ENCODE results near the gene WDFY1. TPM values are rescaled to one million over a fixed set of nuclear protein-coding genes. Genes with fewer than 3 reads are reported as not detected.

Gene WDFY1
- total and polyA plus RNA-seq, 3 donors from 2014 or later, result 29.5 to 62.9 (median 49.4) TPM

GRCh38 chr2:223920109-223920508 lies 25.0 kb downstream of the WDFY1 start:
- peaks cover 2% of the 10 kb centered on the region for H3K36me3 ChIP-seq (ENCODE audit: low read depth, missing control alignments)
- TF ChIP-seq POLR2A (IDR thresholded peaks at IDR 0.05) (no peak), CTCF (IDR thresholded peaks at IDR 0.05) (peak in 1 of 3 experiments; percentile 28)
- no peaks in the 10 kb centered on the region for H3K4me1 ChIP-seq
- no peak overlapping the region for H3K27ac ChIP-seq
- no peaks in the 10 kb centered on the region for H3K27me3 ChIP-seq
- H3K4me3 ChIP-seq, result no peak overlapping the region
- DNase-seq, result no peak
- 95 to 98% methylated on average over 4 of the region's 4 CpGs for WGBS, 2 donors
- H3K9me3 ChIP-seq, result no peaks in the 10 kb centered on the region
- intact Hi-C loops (cut with DNase I; ENCODE audit: low total_unique reads), result no loop called here

DNA sequence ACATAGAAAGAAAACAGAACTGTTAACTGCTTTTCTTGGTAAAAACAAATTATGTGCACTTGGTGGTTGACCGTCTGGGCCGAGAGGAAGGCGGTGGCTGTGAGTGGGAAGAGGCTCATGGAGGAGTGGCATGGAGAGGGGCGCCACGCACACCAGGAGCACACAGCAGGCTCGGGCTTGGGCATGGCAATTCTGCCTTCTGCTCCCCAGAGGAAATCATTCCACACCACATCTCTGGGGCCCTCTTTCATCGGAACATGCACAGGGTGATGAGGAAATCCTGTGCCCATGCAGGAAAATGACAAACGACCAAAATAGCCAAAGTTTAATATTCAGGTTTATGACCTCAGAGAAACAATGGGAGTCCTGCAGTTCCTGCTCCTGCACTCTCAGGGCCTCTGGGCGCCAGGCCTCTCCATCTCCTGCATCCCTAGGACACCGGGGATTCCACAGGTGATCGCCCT lies 26.4 kb downstream of the WDFY1 start:
- H3K4me1 ChIP-seq, result no peaks in the 10 kb centered on the region
- WGBS, 2 donors, result 85 to 86% methylated on average over 11 of the region's 11 CpGs
- intact Hi-C loops (cut with DNase I; ENCODE audit: low total_unique reads), result no loop called here
- no peak for DNase-seq
- no peak for TF ChIP-seq POLR2A (IDR thresholded peaks at IDR 0.05)
- TF ChIP-seq CTCF (IDR thresholded peaks at IDR 0.05), result no peak
- no peaks in the 10 kb centered on the region for H3K9me3 ChIP-seq
- peaks cover 3% of the 10 kb centered on the region for H3K36me3 ChIP-seq (ENCODE audit: low read depth, missing control alignments)
- H3K27me3 ChIP-seq, result no peaks in the 10 kb centered on the region
- no peak overlapping the region for H3K4me3 ChIP-seq
- no peak overlapping the region for H3K27ac ChIP-seq

- Histone ChIP-seq H3K36me3 (ENCODE audit: low read depth, missing control alignments) (peaks cover 3% of the 10 kb centered on the region), H3K4me3 (no peak overlapping the region), H3K4me1 (no peaks in the 10 kb centered on the region), H3K27ac (no peak overlapping the region), H3K9me3 (no peaks in the 10 kb centered on the region), H3K27me3 (no peaks in the 10 kb centered on the region)
- TF ChIP-seq POLR2A (IDR thresholded peaks at IDR 0.05) (no peak), CTCF (IDR thresholded peaks at IDR 0.05) (no peak)
- intact Hi-C loops (cut with DNase I; ENCODE audit: low total_unique reads), result no loop called here
- WGBS, 2 donors, result 89 to 93% methylated on average over 8 of the region's 8 CpGs
- no peak for DNase-seq
Measured at GRCh38 chr2:223916181-223916920, 28.8 kb downstream of the WDFY1 start.

- 77 to 82% methylated on average over 3 of the region's 3 CpGs for WGBS, 2 donors
- peaks cover 3% of the 10 kb centered on the region for H3K36me3 ChIP-seq (ENCODE audit: low read depth, missing control alignments)
- H3K9me3 ChIP-seq, result no peaks in the 10 kb centered on the region
- H3K4me3 ChIP-seq, result no peak overlapping the region
- no peak overlapping the region for H3K27ac ChIP-seq
- no peaks in the 10 kb centered on the region for H3K27me3 ChIP-seq
- no peak for DNase-seq
- no peak for TF ChIP-seq POLR2A (IDR thresholded peaks at IDR 0.05)
- TF ChIP-seq CTCF (IDR thresholded peaks at IDR 0.05), result no peak
- intact Hi-C loops (cut with DNase I; ENCODE audit: low total_unique reads), result no loop called here
- H3K4me1 ChIP-seq, result no peaks in the 10 kb centered on the region
Measured at GRCh38 chr2:223915071-223915470, 30.1 kb downstream of the WDFY1 start.

- Histone ChIP-seq H3K9me3 (no peaks in the 10 kb centered on the region), H3K4me1 (no peaks in the 10 kb centered on the region), H3K27me3 (no peaks in the 10 kb centered on the region), H3K36me3 (ENCODE audit: low read depth, missing control alignments) (peaks cover 3% of the 10 kb centered on the region), H3K4me3 (no peak overlapping the region), H3K27ac (no peak overlapping the region)
- intact Hi-C loops (cut with DNase I; ENCODE audit: low total_unique reads), result no loop called here
- TF ChIP-seq CTCF (IDR thresholded peaks at IDR 0.05) (no peak), POLR2A (IDR thresholded peaks at IDR 0.05) (no peak)
- DNase-seq, result no peak
Measured at GRCh38 chr2:223914324-223914723, 30.8 kb downstream of the WDFY1 start.
